HG03139 (cell line): ENCODE data around the gene OGFOD1.

Source experiments
- ATAC-seq: cut with Tn5 transposase; IDR thresholded peaks from one replicate; pipeline ENCODE4 v1.9.1; 2021; ENCODE audit not compliant: unreplicated experiment

The OGFOD1 gene

GRCh38 chr16:56426585-56426984, 24.8 kb upstream of the OGFOD1 start:
- no peak for ATAC-seq

- ATAC-seq, result no peak
Measured at GRCh38 chr16:56428091-56428490, 23.3 kb upstream of the OGFOD1 start.

DNA sequence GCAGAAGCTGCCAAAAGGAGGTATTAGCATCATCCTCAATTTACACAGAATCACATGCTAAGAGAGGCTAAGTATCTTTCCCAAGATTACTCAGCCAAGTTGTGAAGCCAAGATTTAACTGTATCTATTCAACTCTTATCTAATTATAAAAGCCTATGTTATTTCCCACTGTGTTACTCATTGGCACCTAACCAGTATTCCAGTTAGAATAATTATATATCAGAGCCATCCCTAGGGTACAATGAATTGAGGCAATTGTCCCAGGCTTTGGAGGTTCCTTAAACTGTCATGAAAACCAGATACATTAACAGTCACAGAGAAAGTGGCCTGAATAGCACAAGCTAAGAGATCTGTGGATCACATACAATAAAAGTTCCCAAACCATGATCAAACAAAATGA, 15.1 kb upstream of the OGFOD1 start:
- no peak for ATAC-seq

DNA sequence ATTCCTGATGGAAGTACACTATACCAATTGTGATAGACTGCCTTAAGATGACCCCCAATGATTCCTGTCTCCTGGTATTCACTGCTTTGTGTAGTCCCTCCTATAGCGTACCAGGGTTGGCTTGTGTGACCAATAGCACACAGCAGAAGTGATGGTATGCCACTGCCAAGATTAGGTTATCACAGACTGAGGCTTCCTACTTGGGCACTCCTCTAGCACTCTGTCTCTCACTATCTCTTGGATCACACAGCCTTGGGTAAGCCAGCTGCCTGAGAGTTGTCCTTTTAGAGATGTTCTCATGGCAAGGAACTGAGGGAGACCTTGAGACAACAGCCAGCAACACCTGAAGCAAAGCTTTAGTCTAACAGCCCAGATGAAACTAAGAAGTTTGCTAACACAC, 13.3 kb upstream of the OGFOD1 start:
- no peak for ATAC-seq

GRCh38 chr16:56447286-56447685, 4.1 kb upstream of the OGFOD1 start:
- ATAC-seq, result no peak

DNA sequence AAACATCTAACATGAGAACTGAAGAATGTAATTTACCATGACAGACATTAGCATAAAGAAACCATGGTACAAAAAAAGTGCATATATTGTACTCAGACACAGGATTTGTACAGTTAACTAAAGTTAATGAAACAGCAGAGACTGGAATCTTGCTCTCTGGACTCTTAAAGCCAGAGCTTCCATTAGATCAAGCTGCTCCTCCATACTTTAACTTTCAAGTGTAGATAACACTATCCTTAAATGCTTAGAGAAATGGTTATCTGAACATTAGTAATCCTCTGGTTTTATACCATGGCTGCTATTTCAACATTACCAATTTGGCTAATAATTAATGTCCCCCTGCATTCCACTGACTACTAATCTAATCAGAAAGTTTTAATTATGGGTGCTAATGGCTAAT, 3.3 kb upstream of the OGFOD1 start:
- no peak for ATAC-seq

- peak; percentile 18 for ATAC-seq
Measured at GRCh38 chr16:56450275-56450985, 924 bp upstream of the OGFOD1 start.

DNA sequence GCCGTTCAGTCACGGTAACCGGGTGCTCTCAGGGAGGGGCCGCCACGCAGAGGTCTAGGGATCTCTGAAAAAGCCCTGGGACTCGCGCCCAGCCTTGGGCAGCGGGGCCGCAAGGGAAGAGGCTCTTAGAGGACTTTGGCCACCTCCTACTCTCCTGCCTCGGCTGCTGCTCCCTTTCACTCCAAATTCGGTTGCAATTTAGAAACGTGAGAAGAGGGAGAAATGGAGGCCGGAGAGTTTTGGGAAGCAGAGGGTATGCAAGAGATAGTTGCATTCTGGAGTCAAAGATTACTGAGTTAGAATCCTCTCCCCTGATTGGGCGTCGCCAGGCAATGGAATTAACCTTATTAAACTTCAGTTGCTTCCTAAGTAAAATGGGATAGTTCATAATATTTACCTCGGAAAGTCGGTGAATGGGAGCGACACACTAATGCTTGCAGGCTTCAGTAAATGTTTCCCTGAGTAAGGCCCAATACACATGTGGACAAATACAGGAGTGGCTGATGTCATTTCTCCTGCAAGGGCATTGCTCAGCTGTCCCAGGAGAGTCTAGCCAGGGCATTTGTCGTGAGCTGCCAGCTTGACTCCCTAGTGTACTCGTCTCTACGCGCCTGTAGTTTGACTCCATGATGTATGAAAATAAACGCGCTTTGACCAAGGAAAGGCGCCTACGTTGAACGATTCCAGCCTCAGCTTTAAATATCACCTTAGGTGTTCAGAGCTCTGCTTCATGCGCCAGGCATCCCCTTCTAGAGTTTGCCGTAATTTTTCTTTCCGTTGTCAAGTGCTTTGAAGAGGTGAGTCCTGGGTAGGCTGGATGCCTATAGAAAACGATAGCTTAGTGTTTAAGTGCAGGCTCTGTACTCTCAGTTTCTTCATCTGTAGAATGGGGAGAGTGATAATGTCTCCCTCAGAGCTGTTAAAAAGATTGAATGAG, 667 bp downstream of the OGFOD1 start:
- ATAC-seq, result peak; percentile 34

GRCh38 chr16:56457927-56458470, 6.6 kb downstream of the OGFOD1 start:
- ATAC-seq, result no peak

- ATAC-seq, result no peak
Measured at GRCh38 chr16:56460101-56460500, 8.7 kb downstream of the OGFOD1 start.

GRCh38 chr16:56462064-56462796, 10.9 kb downstream of the OGFOD1 start:
- ATAC-seq, result no peak

GRCh38 chr16:56463153-56463552, 11.8 kb downstream of the OGFOD1 start:
- ATAC-seq, result no peak

DNA sequence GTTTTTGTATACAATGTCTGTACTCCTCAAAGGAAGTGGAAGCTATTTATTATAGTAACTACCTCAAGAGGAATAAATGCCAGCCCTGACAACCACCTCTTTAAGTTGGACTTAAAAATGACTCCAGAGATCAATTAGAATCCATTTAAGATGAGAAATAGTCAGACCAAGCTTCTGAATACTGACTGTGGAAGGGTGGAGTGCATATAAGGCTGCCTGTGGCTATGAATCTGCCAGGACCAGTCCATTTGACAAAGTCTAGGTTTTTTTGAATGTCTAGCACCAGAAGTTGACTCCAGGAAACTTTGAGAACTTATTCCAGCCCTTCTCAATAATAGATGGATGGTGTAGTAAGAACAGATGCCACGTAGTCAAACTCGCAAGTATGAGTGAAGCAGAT, 15.0 kb downstream of the OGFOD1 start:
- ATAC-seq, result no peak

DNA sequence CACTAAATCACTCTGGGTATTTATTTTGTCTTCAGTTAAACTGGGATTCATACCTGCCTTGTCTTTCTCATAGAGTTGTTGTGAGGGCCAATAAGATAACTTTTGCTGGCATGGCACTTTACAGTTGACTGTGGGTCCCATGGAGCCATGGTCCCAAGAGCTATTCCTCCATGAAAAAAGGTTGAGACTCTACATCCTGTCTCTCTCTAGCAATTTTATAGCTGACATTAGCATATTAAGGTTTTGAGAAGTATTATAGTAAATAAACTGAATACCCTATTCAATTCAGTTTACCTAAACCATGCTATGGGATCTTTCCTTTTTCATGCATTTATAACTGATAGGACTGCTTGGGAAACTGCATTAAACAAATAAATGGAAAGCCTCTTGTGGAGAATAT, 17.4 kb downstream of the OGFOD1 start:
- no peak for ATAC-seq

GRCh38 chr16:56469748-56470147, 18.4 kb downstream of the OGFOD1 start:
- ATAC-seq, result no peak

DNA sequence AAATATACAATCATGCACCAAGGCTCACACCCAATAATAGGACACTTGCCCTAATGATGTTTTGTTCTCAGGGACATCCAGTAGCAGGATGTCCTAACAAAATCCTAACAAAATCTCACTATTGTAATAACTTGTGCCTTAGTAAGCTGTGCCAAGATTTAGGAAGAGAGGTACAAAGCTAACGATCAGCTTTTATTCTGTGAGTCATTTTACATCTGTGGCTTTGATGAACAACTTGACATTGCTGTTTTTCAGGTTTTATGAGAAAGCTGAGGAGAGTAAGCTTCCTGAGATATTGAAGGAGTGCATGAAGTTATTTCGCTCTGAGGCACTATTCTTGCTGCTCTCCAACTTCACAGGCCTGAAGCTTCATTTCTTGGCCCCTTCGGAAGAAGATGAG, 18.9 kb downstream of the OGFOD1 start:
- ATAC-seq, result no peak

- ATAC-seq, result no peak
Measured at GRCh38 chr16:56470666-56471065, 19.3 kb downstream of the OGFOD1 start.

DNA sequence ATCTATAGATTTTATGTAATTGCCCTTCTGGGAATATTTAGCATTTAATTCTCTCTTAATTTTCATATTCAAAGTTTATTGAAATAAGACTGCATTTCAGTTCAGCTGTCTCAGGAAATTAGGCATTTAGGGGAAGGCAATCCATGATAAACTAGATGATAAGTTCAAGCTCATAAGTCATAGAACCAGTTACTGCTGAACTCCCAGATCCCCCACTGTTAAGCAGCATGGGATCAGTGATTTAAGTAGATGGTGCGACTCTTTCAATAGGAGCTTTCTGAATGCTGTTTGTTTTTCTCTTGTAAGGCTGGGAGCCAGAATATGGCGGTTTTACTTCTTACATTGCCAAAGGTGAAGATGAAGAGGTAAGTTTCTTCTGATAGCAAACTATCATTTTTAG, 23.8 kb downstream of the OGFOD1 start:
- ATAC-seq, result no peak

DNA sequence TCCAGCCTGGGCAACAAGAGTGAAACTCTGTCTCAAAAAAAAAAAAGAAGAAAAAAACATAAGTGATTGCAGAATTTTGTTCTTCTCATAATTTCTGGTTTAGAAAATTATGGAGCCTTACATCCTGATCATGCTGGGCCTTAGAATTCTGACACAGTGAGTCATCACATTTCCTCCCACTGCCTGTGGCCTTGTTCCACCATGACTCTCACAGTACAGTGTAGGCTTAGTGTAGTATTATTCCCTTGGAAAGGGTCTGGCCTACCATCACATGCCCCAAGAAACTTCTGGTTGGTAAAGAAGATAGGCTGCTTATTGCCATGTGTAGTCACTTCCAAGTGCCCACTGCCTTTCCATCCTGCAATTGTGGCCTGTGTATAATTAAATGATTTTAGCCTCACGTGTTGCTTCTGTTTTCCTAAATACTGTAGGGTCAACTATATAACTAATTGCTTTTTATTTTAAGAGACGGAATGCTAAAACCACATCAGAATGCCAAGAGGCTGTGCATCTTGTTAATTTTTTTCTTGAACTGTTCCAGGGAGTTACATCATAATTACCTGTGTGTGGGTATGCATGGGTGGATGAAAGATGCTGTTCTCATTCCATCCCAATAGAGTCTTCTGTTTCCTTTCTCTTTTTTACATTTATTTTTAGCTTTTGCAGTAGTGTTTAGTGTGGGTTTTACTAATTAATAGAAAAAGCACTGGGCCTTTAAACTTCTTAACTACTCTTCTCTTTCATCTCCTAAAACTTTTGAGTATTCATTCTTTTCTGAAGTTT, 25.9 kb downstream of the OGFOD1 start:
- no peak for ATAC-seq

- ATAC-seq, result no peak
Measured at GRCh38 chr16:56478281-56479049, 27.1 kb downstream of the OGFOD1 start.
